WTC11 (cell line): Measurements from ENCODE around the gene GPC6. TPM values are rescaled to one million over a fixed set of nuclear protein-coding genes. Genes with fewer than 3 reads are reported as not detected.

Experiments
- ATAC-seq: fragments of 200-7000 bp; cut with Tn5 transposase; 2 replicates; pipeline ENCODE4 v1.10.0; 2021; ENCODE audit warnings: mild to moderate bottlenecking, moderate library complexity
- CTCF ChIA-PET: fragments of 300-600 bp; sonication (Branson Sonifier 250); formaldehyde crosslinking; loops from one replicate; lab custom pipeline; 2021; ENCODE audit warnings: antibody characterized with exemption; lab: Charles Lee
- POLR2A ChIA-PET: fragments of 350-600 bp; sonication (Branson Sonifier 250); formaldehyde crosslinking; loops from one replicate; lab custom pipeline; 2021; ENCODE audit warnings: antibody characterized with exemption; lab: Charles Lee
- DNase-seq: peaks from one replicate; pipeline ENCODE4 v3.0.0; 2021; ENCODE audit warnings: low spot score
- H3K27ac Mint-ChIP-seq: 2 replicates; pipeline ENCODE4 v1.8.0; 2021; ENCODE audit warnings: mixed read lengths
- H3K27me3 Mint-ChIP-seq: 2 replicates; pipeline ENCODE4 v1.8.0; 2021; ENCODE audit warnings: low read depth, mild to moderate bottlenecking, moderate library complexity, mixed read lengths
- H3K36me3 Mint-ChIP-seq: 2 replicates; pipeline ENCODE4 v1.8.0; 2021; ENCODE audit warnings: mixed read lengths
- H3K4me1 Mint-ChIP-seq: 2 replicates; pipeline ENCODE4 v1.8.0; 2022; ENCODE audit warnings: mixed read lengths
- H3K4me3 Mint-ChIP-seq: 2 replicates; pipeline ENCODE4 v1.8.0; 2021; ENCODE audit warnings: mild to moderate bottlenecking, moderate library complexity, mixed read lengths
- H3K9me3 Mint-ChIP-seq: 2 replicates; pipeline ENCODE4 v1.8.0; 2021; ENCODE audit warnings: mixed read lengths
- CBFB ChIP-seq: sonication (generic); formaldehyde crosslinking; IDR thresholded peaks from 2 replicates; pipeline ENCODE4 v1.8.1; 2022; ENCODE audit warnings: mild to moderate bottlenecking, low read depth, missing genetic modification reagents
- FOXJ3 ChIP-seq: sonication (generic); formaldehyde crosslinking; IDR thresholded peaks from 2 replicates; pipeline ENCODE4 v1.9.0; 2021; ENCODE audit warnings: missing genetic modification reagents, mild to moderate bottlenecking, borderline replicate concordance
- FOXP1 ChIP-seq: sonication (generic); formaldehyde crosslinking; IDR thresholded peaks from 2 replicates; pipeline ENCODE4 v1.8.0; 2022; ENCODE audit warnings: missing genetic modification reagents, mild to moderate bottlenecking, moderate library complexity, borderline replicate concordance
- MYBL2 ChIP-seq: sonication (generic); formaldehyde crosslinking; IDR thresholded peaks from 2 replicates; pipeline ENCODE4 v1.8.1; 2023; ENCODE audit warnings: mild to moderate bottlenecking, moderate library complexity, missing genetic modification reagents
- NFYB ChIP-seq: sonication (generic); formaldehyde crosslinking; conservative IDR thresholded peaks from 2 replicates; pipeline ENCODE4 v1.8.0; 2022; ENCODE audit warnings: low read depth, missing genetic modification reagents
- NR3C1 ChIP-seq: sonication (generic); formaldehyde crosslinking; conservative IDR thresholded peaks from 2 replicates; pipeline ENCODE4 v1.8.1; 2023; ENCODE audit warnings: low read depth, mild to moderate bottlenecking, missing genetic modification reagents
- TCF7 ChIP-seq: sonication (generic); formaldehyde crosslinking; IDR thresholded peaks from 2 replicates; pipeline ENCODE4 v1.8.0; 2022; ENCODE audit warnings: mild to moderate bottlenecking, low read depth, missing genetic modification reagents, moderate library complexity
- ZBTB21 ChIP-seq: sonication (generic); formaldehyde crosslinking; IDR thresholded peaks from 2 replicates; pipeline ENCODE4 v1.8.1; 2023; ENCODE audit warnings: mild to moderate bottlenecking, missing genetic modification reagents, borderline replicate concordance
- ZNF121 ChIP-seq: sonication (generic); formaldehyde crosslinking; IDR thresholded peaks from 2 replicates; pipeline ENCODE4 v1.8.0; 2023; ENCODE audit warnings: missing genetic modification reagents
- ZNF219 ChIP-seq: sonication (generic); formaldehyde crosslinking; IDR thresholded peaks from 2 replicates; pipeline ENCODE4 v1.8.0; 2023; ENCODE audit warnings: missing genetic modification reagents, mild to moderate bottlenecking, borderline replicate concordance
- ZNF263 ChIP-seq: sonication (generic); formaldehyde crosslinking; IDR thresholded peaks from 2 replicates; pipeline ENCODE4 v1.8.1; 2022; ENCODE audit warnings: low read depth, mild to moderate bottlenecking, moderate library complexity, missing genetic modification reagents
- total RNA-seq: library from RNA; stranded (reverse); gene quantifications from 3 replicates; pipeline ENCODE4 v1.2.3, GENCODE V29; 2021
- TF ChIP-seq, protein P1 (sequence below): sonication (generic); formaldehyde crosslinking; IDR thresholded peaks from 2 replicates; pipeline ENCODE4 v1.8.1; 2023; ENCODE audit warnings: mild to moderate bottlenecking, missing genetic modification reagents, borderline replicate concordance
- TF ChIP-seq, protein P2 (sequence below): sonication (generic); formaldehyde crosslinking; IDR thresholded peaks from 2 replicates; pipeline ENCODE4 v1.8.1; 2023; ENCODE audit warnings: mild to moderate bottlenecking, missing genetic modification reagents, moderate library complexity
- TF ChIP-seq, protein P3 (sequence below): sonication (generic); formaldehyde crosslinking; IDR thresholded peaks from 2 replicates; pipeline ENCODE4 v1.8.0; 2023; ENCODE audit warnings: mild to moderate bottlenecking, missing genetic modification reagents
- TF ChIP-seq, protein P4 (sequence below): sonication (generic); formaldehyde crosslinking; IDR thresholded peaks from 2 replicates; pipeline ENCODE4 v1.8.1; 2022; ENCODE audit warnings: low read depth, mild to moderate bottlenecking, moderate library complexity, missing genetic modification reagents, borderline replicate concordance
- TF ChIP-seq, protein P5 (sequence below): sonication (generic); formaldehyde crosslinking; IDR thresholded peaks from 2 replicates; pipeline ENCODE4 v1.8.0; 2022; ENCODE audit warnings: missing genetic modification reagents
- TF ChIP-seq, protein P6 (sequence below): sonication (generic); formaldehyde crosslinking; IDR thresholded peaks from 2 replicates; pipeline ENCODE4 v1.8.1; 2023; ENCODE audit warnings: mild to moderate bottlenecking, moderate library complexity, missing genetic modification reagents
- TF ChIP-seq, protein P7 (sequence below): sonication (generic); formaldehyde crosslinking; IDR thresholded peaks from 2 replicates; pipeline ENCODE4 v1.8.1; 2022; ENCODE audit warnings: mild to moderate bottlenecking, moderate library complexity, missing genetic modification reagents
- TF ChIP-seq, protein P8 (sequence below): fragments of 250-450 bp; sonication (Bioruptor Pico); IDR thresholded peaks from 2 replicates; pipeline ENCODE4 v2.1.2; 2022; ENCODE audit warnings: mild to moderate bottlenecking, moderate library complexity

Gene GPC6
- total RNA-seq, 1 experiment from 2014 or later: 19.5 TPM

DNA sequence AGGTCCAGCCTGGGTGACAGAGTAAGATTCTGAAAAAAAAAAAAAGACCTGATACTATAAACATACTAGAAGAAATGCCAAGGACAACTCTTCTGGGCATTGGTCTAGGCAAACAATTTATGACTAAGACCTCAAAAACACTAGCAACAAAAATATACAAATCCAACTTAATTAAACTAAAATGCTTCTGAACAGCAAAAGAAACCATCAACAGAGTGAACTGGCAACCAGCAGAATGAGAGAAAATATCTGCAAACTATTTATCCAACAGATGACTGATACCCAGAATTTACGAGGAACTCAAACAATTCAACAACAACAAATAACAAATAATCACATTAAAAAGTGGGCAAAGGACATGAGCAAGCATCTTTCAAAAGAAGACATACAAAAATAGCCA is 26.8 kb upstream of the GPC6 start:
- Mint-ChIP-seq H3K27ac (no peak overlapping the region), H3K9me3 (peaks cover 36% of the 10 kb centered on the region), H3K27me3 (no peaks in the 10 kb centered on the region; the same call in 1 of the 2 replicates), H3K4me1 (peaks cover 15% of the 10 kb centered on the region), H3K4me3 (no peak overlapping the region), H3K36me3 (peaks cover 23% of the 10 kb centered on the region)
- TF ChIP-seq ZNF263 (CRISPR knock-in tag): no peak
- TF ChIP-seq, protein P1, sequence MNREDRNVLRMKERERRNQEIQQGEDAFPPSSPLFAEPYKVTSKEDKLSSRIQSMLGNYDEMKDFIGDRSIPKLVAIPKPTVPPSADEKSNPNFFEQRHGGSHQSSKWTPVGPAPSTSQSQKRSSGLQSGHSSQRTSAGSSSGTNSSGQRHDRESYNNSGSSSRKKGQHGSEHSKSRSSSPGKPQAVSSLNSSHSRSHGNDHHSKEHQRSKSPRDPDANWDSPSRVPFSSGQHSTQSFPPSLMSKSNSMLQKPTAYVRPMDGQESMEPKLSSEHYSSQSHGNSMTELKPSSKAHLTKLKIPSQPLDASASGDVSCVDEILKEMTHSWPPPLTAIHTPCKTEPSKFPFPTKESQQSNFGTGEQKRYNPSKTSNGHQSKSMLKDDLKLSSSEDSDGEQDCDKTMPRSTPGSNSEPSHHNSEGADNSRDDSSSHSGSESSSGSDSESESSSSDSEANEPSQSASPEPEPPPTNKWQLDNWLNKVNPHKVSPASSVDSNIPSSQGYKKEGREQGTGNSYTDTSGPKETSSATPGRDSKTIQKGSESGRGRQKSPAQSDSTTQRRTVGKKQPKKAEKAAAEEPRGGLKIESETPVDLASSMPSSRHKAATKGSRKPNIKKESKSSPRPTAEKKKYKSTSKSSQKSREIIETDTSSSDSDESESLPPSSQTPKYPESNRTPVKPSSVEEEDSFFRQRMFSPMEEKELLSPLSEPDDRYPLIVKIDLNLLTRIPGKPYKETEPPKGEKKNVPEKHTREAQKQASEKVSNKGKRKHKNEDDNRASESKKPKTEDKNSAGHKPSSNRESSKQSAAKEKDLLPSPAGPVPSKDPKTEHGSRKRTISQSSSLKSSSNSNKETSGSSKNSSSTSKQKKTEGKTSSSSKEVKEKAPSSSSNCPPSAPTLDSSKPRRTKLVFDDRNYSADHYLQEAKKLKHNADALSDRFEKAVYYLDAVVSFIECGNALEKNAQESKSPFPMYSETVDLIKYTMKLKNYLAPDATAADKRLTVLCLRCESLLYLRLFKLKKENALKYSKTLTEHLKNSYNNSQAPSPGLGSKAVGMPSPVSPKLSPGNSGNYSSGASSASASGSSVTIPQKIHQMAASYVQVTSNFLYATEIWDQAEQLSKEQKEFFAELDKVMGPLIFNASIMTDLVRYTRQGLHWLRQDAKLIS (CRISPR knock-in tag): no peak
- TF ChIP-seq ZBTB21: no peak
- no peak for TF ChIP-seq CBFB
- TF ChIP-seq NFYB (CRISPR knock-in tag): no peak
- TF ChIP-seq FOXJ3 (CRISPR knock-in tag): no peak
- TF ChIP-seq FOXP1 (CRISPR knock-in tag): no peak
- no peak for TF ChIP-seq MYBL2 (CRISPR knock-in tag)
- TF ChIP-seq, protein P2, sequence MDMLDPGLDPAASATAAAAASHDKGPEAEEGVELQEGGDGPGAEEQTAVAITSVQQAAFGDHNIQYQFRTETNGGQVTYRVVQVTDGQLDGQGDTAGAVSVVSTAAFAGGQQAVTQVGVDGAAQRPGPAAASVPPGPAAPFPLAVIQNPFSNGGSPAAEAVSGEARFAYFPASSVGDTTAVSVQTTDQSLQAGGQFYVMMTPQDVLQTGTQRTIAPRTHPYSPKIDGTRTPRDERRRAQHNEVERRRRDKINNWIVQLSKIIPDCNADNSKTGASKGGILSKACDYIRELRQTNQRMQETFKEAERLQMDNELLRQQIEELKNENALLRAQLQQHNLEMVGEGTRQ (CRISPR knock-in tag): no peak
- no peak for TF ChIP-seq ZNF219 (CRISPR knock-in tag)
- DNase-seq (no peak), ATAC-seq (no peak)
- POLR2A ChIA-PET: no interaction called here
- CTCF ChIA-PET: no interaction called here

DNA sequence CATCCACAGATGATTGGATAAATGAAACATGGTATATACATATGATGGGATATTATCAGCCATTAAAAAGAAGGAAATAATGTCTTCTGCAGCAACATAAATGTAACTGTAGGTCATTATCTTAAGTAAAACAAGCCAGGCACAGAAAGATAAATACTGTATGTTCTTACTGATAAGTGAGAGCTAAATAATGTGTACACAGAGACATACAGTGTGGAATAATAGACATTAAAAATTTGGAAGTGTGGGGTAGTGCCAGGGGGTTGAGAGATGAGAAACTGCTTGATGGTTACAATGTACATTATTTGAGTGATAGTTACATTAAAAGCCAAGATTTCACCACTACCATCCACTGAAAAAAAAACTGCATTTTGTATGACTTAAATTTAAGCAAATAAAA is 26.0 kb upstream of the GPC6 start:
- Mint-ChIP-seq H3K27ac (no peak overlapping the region), H3K4me1 (peaks cover 15% of the 10 kb centered on the region), H3K27me3 (no peaks in the 10 kb centered on the region), H3K9me3 (peaks cover 28% of the 10 kb centered on the region), H3K4me3 (no peak overlapping the region), H3K36me3 (peaks cover 15% of the 10 kb centered on the region)
- POLR2A ChIA-PET: no interaction called here
- CTCF ChIA-PET: no interaction called here
- ATAC-seq (no peak), DNase-seq (no peak)
- TF ChIP-seq, protein P3, sequence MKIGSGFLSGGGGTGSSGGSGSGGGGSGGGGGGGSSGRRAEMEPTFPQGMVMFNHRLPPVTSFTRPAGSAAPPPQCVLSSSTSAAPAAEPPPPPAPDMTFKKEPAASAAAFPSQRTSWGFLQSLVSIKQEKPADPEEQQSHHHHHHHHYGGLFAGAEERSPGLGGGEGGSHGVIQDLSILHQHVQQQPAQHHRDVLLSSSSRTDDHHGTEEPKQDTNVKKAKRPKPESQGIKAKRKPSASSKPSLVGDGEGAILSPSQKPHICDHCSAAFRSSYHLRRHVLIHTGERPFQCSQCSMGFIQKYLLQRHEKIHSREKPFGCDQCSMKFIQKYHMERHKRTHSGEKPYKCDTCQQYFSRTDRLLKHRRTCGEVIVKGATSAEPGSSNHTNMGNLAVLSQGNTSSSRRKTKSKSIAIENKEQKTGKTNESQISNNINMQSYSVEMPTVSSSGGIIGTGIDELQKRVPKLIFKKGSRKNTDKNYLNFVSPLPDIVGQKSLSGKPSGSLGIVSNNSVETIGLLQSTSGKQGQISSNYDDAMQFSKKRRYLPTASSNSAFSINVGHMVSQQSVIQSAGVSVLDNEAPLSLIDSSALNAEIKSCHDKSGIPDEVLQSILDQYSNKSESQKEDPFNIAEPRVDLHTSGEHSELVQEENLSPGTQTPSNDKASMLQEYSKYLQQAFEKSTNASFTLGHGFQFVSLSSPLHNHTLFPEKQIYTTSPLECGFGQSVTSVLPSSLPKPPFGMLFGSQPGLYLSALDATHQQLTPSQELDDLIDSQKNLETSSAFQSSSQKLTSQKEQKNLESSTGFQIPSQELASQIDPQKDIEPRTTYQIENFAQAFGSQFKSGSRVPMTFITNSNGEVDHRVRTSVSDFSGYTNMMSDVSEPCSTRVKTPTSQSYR (CRISPR knock-in tag): no peak
- TF ChIP-seq, protein P4, sequence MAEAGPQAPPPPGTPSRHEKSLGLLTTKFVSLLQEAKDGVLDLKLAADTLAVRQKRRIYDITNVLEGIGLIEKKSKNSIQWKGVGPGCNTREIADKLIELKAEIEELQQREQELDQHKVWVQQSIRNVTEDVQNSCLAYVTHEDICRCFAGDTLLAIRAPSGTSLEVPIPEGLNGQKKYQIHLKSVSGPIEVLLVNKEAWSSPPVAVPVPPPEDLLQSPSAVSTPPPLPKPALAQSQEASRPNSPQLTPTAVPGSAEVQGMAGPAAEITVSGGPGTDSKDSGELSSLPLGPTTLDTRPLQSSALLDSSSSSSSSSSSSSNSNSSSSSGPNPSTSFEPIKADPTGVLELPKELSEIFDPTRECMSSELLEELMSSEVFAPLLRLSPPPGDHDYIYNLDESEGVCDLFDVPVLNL: no peak
- no peak for TF ChIP-seq TCF7 (CRISPR knock-in tag)
- TF ChIP-seq, protein P5, sequence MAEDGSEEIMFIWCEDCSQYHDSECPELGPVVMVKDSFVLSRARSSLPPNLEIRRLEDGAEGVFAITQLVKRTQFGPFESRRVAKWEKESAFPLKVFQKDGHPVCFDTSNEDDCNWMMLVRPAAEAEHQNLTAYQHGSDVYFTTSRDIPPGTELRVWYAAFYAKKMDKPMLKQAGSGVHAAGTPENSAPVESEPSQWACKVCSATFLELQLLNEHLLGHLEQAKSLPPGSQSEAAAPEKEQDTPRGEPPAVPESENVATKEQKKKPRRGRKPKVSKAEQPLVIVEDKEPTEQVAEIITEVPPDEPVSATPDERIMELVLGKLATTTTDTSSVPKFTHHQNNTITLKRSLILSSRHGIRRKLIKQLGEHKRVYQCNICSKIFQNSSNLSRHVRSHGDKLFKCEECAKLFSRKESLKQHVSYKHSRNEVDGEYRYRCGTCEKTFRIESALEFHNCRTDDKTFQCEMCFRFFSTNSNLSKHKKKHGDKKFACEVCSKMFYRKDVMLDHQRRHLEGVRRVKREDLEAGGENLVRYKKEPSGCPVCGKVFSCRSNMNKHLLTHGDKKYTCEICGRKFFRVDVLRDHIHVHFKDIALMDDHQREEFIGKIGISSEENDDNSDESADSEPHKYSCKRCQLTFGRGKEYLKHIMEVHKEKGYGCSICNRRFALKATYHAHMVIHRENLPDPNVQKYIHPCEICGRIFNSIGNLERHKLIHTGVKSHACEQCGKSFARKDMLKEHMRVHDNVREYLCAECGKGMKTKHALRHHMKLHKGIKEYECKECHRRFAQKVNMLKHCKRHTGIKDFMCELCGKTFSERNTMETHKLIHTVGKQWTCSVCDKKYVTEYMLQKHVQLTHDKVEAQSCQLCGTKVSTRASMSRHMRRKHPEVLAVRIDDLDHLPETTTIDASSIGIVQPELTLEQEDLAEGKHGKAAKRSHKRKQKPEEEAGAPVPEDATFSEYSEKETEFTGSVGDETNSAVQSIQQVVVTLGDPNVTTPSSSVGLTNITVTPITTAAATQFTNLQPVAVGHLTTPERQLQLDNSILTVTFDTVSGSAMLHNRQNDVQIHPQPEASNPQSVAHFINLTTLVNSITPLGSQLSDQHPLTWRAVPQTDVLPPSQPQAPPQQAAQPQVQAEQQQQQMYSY (CRISPR knock-in tag): no peak
- TF ChIP-seq, protein P6, sequence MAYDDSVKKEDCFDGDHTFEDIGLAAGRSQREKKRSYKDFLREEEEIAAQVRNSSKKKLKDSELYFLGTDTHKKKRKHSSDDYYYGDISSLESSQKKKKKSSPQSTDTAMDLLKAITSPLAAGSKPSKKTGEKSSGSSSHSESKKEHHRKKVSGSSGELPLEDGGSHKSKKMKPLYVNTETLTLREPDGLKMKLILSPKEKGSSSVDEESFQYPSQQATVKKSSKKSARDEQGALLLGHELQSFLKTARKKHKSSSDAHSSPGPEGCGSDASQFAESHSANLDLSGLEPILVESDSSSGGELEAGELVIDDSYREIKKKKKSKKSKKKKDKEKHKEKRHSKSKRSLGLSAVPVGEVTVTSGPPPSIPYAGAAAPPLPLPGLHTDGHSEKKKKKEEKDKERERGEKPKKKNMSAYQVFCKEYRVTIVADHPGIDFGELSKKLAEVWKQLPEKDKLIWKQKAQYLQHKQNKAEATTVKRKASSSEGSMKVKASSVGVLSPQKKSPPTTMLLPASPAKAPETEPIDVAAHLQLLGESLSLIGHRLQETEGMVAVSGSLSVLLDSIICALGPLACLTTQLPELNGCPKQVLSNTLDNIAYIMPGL: no peak
- TF ChIP-seq, protein P7, sequence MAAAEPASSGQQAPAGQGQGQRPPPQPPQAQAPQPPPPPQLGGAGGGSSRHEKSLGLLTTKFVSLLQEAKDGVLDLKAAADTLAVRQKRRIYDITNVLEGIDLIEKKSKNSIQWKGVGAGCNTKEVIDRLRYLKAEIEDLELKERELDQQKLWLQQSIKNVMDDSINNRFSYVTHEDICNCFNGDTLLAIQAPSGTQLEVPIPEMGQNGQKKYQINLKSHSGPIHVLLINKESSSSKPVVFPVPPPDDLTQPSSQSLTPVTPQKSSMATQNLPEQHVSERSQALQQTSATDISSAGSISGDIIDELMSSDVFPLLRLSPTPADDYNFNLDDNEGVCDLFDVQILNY: no peak
- no peak for TF ChIP-seq ZNF121 (CRISPR knock-in tag)
- TF ChIP-seq, protein P8, sequence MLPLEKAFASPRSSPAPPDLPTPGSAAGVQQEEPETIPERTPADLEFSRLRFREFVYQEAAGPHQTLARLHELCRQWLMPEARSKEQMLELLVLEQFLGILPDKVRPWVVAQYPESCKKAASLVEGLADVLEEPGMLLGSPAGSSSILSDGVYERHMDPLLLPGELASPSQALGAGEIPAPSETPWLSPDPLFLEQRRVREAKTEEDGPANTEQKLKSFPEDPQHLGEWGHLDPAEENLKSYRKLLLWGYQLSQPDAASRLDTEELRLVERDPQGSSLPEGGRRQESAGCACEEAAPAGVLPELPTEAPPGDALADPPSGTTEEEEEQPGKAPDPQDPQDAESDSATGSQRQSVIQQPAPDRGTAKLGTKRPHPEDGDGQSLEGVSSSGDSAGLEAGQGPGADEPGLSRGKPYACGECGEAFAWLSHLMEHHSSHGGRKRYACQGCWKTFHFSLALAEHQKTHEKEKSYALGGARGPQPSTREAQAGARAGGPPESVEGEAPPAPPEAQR (CRISPR knock-in tag): no peak
- no peak for TF ChIP-seq NR3C1 (CRISPR knock-in tag)
